SK-N-SH treated with all-trans-retinoic acid at 6 μM for 48 hours (cell line): ENCODE results near the gene GALNT7.

Experiments used
- CSDC2 ChIP-seq: fragments of 250-450 bp; sonication (Bioruptor Pico); IDR thresholded peaks from 2 replicates; pipeline ENCODE4 v1.5.0; 2020; ENCODE audit warnings: mild to moderate bottlenecking, moderate library complexity
- GLIS3 ChIP-seq: fragments of 250-450 bp; sonication (Bioruptor Pico); IDR thresholded peaks from 2 replicates; pipeline ENCODE4 v1.5.0; 2020; ENCODE audit warnings: mild to moderate bottlenecking, moderate library complexity
- RARB ChIP-seq: fragments of 250-450 bp; sonication (Bioruptor Pico); IDR thresholded peaks from 2 replicates; pipeline ENCODE4 v1.8.0; 2021; ENCODE audit warnings: mild to moderate bottlenecking, moderate library complexity
- TF ChIP-seq, protein P1 (sequence below): fragments of 250-450 bp; sonication (Bioruptor Pico); IDR thresholded peaks from 2 replicates; pipeline ENCODE4 v1.5.1; 2021; ENCODE audit warnings: mild to moderate bottlenecking, moderate library complexity
- TF ChIP-seq, protein P2 (sequence below): fragments of 250-450 bp; sonication (Bioruptor Pico); IDR thresholded peaks from 2 replicates; pipeline ENCODE4 v1.5.0; 2020; ENCODE audit warnings: mild to moderate bottlenecking, moderate library complexity

DNA sequence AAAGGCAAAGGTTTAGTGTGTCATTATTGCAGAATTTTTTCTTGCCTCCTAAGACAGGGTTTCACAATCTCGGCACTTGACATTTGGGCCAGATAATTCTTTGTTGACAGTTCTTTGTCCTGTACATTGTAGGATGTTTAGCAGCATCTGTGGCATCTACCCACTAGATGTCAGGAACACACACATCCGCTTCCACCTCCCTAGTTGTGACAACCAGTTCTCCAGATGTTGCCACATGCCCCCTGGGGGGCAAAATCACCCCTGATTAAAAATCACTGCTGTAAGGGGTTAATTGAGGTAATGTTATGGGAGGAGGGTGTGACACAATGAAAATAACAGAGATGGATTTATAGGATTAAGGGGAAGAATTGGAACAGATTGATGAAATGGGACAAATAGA lies 90.3 kb downstream of the GALNT7 start:
- TF ChIP-seq, protein P1, sequence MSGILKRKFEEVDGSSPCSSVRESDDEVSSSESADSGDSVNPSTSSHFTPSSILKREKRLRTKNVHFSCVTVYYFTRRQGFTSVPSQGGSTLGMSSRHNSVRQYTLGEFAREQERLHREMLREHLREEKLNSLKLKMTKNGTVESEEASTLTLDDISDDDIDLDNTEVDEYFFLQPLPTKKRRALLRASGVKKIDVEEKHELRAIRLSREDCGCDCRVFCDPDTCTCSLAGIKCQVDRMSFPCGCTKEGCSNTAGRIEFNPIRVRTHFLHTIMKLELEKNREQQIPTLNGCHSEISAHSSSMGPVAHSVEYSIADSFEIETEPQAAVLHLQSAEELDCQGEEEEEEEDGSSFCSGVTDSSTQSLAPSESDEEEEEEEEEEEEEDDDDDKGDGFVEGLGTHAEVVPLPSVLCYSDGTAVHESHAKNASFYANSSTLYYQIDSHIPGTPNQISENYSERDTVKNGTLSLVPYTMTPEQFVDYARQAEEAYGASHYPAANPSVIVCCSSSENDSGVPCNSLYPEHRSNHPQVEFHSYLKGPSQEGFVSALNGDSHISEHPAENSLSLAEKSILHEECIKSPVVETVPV: no peak
- TF ChIP-seq, protein P2, sequence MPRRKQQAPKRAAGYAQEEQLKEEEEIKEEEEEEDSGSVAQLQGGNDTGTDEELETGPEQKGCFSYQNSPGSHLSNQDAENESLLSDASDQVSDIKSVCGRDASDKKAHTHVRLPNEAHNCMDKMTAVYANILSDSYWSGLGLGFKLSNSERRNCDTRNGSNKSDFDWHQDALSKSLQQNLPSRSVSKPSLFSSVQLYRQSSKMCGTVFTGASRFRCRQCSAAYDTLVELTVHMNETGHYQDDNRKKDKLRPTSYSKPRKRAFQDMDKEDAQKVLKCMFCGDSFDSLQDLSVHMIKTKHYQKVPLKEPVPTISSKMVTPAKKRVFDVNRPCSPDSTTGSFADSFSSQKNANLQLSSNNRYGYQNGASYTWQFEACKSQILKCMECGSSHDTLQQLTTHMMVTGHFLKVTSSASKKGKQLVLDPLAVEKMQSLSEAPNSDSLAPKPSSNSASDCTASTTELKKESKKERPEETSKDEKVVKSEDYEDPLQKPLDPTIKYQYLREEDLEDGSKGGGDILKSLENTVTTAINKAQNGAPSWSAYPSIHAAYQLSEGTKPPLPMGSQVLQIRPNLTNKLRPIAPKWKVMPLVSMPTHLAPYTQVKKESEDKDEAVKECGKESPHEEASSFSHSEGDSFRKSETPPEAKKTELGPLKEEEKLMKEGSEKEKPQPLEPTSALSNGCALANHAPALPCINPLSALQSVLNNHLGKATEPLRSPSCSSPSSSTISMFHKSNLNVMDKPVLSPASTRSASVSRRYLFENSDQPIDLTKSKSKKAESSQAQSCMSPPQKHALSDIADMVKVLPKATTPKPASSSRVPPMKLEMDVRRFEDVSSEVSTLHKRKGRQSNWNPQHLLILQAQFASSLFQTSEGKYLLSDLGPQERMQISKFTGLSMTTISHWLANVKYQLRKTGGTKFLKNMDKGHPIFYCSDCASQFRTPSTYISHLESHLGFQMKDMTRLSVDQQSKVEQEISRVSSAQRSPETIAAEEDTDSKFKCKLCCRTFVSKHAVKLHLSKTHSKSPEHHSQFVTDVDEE (CRISPR knock-in tag): no peak
- TF ChIP-seq CSDC2: no peak
- TF ChIP-seq RARB (CRISPR knock-in tag): no peak
- TF ChIP-seq GLIS3 (CRISPR knock-in tag): no peak
